Stimulated activated naive B cell treated with anti-CD40 and anti-IgM and Interleukin-4, amounts not matched to agents 10 μg/mL and 1 μg/mL and 100 μg/mL, for 72 hours (primary cell): Measurements from ENCODE around the gene CDC14B.
"Not testable (repeated sequence)": the region's sequence is repeated elsewhere in the genome, so short reads cannot be mapped to it uniquely, and the experiment has no call there.

Source experiments
- ATAC-seq, 2 donors: fragments of 150-1000 bp; cut with Tn5 transposase; replicated peaks; 2 replicates each; pipeline ENCODE4 v1.10.0; 2021; ENCODE audit warnings: moderate library complexity in 1 of 2
- DNase-seq: peaks from one replicate; pipeline ENCODE4 v3.0.0; 2021
- H3K27ac Mint-ChIP-seq: one replicate; pipeline ENCODE4 v1.8.0; 2022; ENCODE audit warnings: mild to moderate bottlenecking, mixed read lengths
- H3K27me3 Mint-ChIP-seq, 2 donors: one replicate each; pipeline ENCODE4 v1.8.0; 2022; ENCODE audit warnings: mixed read lengths in 2 of 2
- H3K36me3 Mint-ChIP-seq, 2 donors: one replicate each; pipeline ENCODE4 v1.8.0; 2022; ENCODE audit warnings: mixed read lengths in 2 of 2, mild to moderate bottlenecking in 1 of 2
- H3K4me1 Mint-ChIP-seq, 2 donors: one replicate each; pipeline ENCODE4 v1.8.0; 2022; ENCODE audit warnings: mixed read lengths in 2 of 2, mild to moderate bottlenecking in 1 of 2
- H3K4me3 Mint-ChIP-seq, 2 donors: one replicate each; pipeline ENCODE4 v1.8.0; 2022; ENCODE audit warnings: mild to moderate bottlenecking in 2 of 2, mixed read lengths in 2 of 2, moderate library complexity in 1 of 2
- H3K9me3 Mint-ChIP-seq, 2 donors: one replicate each; pipeline ENCODE4 v1.8.0; 2022; ENCODE audit warnings: mixed read lengths in 2 of 2, mild to moderate bottlenecking in 1 of 2

CDC14B gene

DNA sequence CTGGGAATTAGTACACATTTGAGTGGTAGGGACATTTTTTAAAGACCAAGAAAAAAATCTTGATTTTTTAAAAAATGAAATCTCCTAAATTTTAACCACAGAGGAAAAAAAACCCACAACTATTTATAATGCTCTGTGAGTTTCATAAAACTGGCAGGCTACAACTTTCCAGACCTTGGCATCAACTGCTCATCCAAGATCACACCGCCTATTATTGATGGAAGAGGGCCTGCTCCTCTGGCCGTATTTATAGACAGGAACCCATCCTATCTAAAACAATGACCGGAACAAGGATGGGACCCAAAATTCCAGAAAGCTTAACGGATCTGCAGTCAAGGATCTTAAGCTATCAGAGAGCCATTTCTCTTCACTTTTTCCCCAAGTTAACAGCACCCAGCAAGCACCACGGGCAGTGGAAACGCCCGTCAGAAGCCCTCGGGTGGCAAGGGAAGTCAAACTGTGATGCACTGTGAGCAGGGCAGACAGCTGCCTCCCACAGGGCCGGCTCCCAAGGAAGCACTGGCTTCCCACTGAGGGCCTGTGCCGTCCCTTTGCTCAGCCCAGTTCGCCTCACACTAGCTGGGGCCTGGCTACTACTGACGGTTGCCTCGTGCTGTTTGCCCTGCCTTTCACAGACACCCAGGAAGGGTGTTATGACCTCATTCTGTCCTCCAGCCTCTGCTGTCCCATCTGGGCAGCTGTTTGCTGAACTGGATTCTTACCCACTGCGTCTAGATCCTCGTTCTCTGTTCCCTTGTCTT, 62.8 kb downstream of the CDC14B start:
- DNase-seq = no peak
- H3K9me3 Mint-ChIP-seq = no peaks in the 10 kb centered on the region

GRCh38 chr9:96555567-96556386, 63.9 kb downstream of the CDC14B start:
- Mint-ChIP-seq H3K36me3 (peaks cover 0 to 4% of the 10 kb centered on the region in 2 donors), H3K4me3 (no peak overlapping the region), H3K9me3 (no peaks in the 10 kb centered on the region), H3K27ac (no peak overlapping the region), H3K4me1 (peaks cover 13 to 20% of the 10 kb centered on the region in 2 donors), H3K27me3 (peaks cover 0 to 6% of the 10 kb centered on the region in 2 donors)
- DNase-seq (no peak), ATAC-seq (no peak)

More for the DNA sequence above, 62.8 kb downstream of the CDC14B start:
- no peak for ATAC-seq
- Mint-ChIP-seq H3K36me3 (peaks cover 0 to 4% of the 10 kb centered on the region in 2 donors), H3K4me1 (peaks cover 13 to 20% of the 10 kb centered on the region in 2 donors), H3K27ac (peak overlapping the region; percentile 37), H3K27me3 (peaks cover 0 to 6% of the 10 kb centered on the region in 2 donors), H3K4me3 (no peak overlapping the region)

DNA sequence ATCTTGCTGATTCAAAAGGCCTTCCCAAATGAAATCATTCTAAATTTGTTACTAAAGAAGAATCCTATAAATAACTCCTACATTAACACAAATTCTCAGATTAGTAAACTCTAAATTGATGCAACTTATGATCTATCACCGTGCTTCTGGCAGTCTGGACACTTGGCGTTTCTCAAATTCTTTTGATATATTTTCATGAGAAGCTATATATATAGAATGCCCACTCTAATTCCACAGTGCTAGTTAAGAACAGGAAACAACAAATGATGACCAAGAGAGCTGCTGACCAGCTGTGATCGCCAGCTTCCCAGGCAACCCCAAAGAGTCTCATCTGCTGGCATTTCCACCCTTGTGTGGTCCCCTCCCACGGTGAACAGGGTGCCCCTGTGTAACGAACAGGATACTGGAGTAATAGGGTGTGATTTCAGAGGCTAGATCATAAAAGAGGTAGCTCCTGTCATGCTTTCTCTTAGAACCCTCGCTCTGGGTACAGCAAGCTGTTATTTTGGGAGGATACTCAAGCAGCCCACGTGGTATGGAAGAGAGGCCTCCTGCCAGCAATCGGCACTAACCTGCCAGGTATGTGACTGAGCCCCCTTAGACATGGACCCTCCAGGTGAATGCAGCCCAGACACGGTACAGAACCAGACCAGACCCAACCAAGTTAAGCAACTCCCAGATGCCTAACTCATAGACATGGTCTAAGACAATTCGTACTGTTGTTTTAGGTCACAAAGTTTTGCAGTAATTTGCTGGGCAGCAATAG, 64.7 kb downstream of the CDC14B start:
- H3K36me3 Mint-ChIP-seq = peaks cover 0 to 4% of the 10 kb centered on the region in 2 donors
- peak in 1 of 2 donors; percentile 45 for ATAC-seq
- H3K9me3 Mint-ChIP-seq = no peaks in the 10 kb centered on the region
- H3K4me1 Mint-ChIP-seq = peaks cover 13 to 20% of the 10 kb centered on the region in 2 donors
- no peak overlapping the region for H3K27ac Mint-ChIP-seq
- no peak overlapping the region for H3K4me3 Mint-ChIP-seq
- peaks cover 0 to 6% of the 10 kb centered on the region in 2 donors for H3K27me3 Mint-ChIP-seq
- DNase-seq = no peak

- DNase-seq (no peak), ATAC-seq (no peak)
- H3K27ac Mint-ChIP-seq = no peak overlapping the region
- peaks cover 13 to 20% of the 10 kb centered on the region in 2 donors for H3K4me1 Mint-ChIP-seq
- H3K27me3 Mint-ChIP-seq = peaks cover 0 to 2% of the 10 kb centered on the region in 2 donors
- no peak overlapping the region for H3K4me3 Mint-ChIP-seq
- H3K9me3 Mint-ChIP-seq = no peaks in the 10 kb centered on the region
- H3K36me3 Mint-ChIP-seq = peaks cover 0 to 4% of the 10 kb centered on the region in 2 donors
These were observed 65.3 kb downstream of the CDC14B start for GRCh38 chr9:96554326-96554725.

GRCh38 chr9:96553070-96553469, 66.6 kb downstream of the CDC14B start:
- Mint-ChIP-seq H3K9me3 (no peaks in the 10 kb centered on the region), H3K27ac (peak overlapping the region; percentile 56), H3K36me3 (peaks cover 0 to 3% of the 10 kb centered on the region in 2 donors), H3K4me1 (peaks cover 13 to 20% of the 10 kb centered on the region in 2 donors), H3K27me3 (no peaks in the 10 kb centered on the region), H3K4me3 (no peak overlapping the region)
- DNase-seq (no peak), ATAC-seq (no peak)

DNA sequence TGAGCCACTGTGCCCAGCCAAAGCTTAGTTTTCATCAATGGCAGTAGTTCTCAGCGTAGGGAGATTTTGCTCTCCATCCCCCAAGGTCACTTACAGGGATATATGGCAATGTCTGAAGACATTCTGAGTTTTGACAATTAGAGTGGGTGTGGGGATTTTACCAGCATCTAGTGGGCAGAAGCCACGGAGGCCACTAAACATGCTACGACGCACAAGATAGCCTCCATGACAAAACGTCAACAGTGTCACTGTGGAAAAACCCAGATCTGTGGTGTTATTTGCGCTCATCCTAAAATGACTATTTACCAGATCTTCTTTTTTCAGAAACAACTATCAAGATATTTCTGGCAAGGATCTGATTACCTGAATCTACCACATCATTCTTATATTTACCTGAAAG, 68.2 kb downstream of the CDC14B start:
- ATAC-seq = peak in 1 of 2 donors; percentile 33
- peaks cover 13 to 20% of the 10 kb centered on the region in 2 donors for H3K4me1 Mint-ChIP-seq
- no peak for DNase-seq
- no peak overlapping the region for H3K4me3 Mint-ChIP-seq
- no peaks in the 10 kb centered on the region for H3K36me3 Mint-ChIP-seq
- H3K27ac Mint-ChIP-seq = no peak overlapping the region
- no peaks in the 10 kb centered on the region for H3K9me3 Mint-ChIP-seq
- no peaks in the 10 kb centered on the region for H3K27me3 Mint-ChIP-seq

GRCh38 chr9:96550659-96551058, 69.0 kb downstream of the CDC14B start:
- no peak overlapping the region for H3K27ac Mint-ChIP-seq

GRCh38 chr9:96543131-96543530, 76.5 kb downstream of the CDC14B start:
- not testable (repeated sequence) for H3K4me3 Mint-ChIP-seq, ATAC-seq, DNase-seq, H3K27me3 Mint-ChIP-seq, H3K27ac Mint-ChIP-seq, H3K36me3 Mint-ChIP-seq, H3K9me3 Mint-ChIP-seq, H3K4me1 Mint-ChIP-seq

More at GRCh38 chr9:96550659-96551058, 69.0 kb downstream of the CDC14B start:
- ATAC-seq (no peak), DNase-seq (no peak)
- Mint-ChIP-seq H3K4me1 (peaks cover 12 to 17% of the 10 kb centered on the region in 2 donors), H3K4me3 (no peak overlapping the region), H3K36me3 (peaks cover under 1 to 6% of the 10 kb centered on the region in 2 donors), H3K27me3 (peaks cover 4 to 6% of the 10 kb centered on the region in 2 donors), H3K9me3 (no peaks in the 10 kb centered on the region)

- Mint-ChIP-seq H3K4me3 (no peak overlapping the region), H3K36me3 (peaks cover 2 to 3% of the 10 kb centered on the region in 2 donors), H3K4me1 (no peaks in the 10 kb centered on the region), H3K9me3 (no peaks in the 10 kb centered on the region), H3K27ac (no peak overlapping the region), H3K27me3 (no peaks in the 10 kb centered on the region)
- no peak for DNase-seq
- ATAC-seq = no peak
These were observed 79.5 kb downstream of the CDC14B start for GRCh38 chr9:96540106-96540505.

DNA sequence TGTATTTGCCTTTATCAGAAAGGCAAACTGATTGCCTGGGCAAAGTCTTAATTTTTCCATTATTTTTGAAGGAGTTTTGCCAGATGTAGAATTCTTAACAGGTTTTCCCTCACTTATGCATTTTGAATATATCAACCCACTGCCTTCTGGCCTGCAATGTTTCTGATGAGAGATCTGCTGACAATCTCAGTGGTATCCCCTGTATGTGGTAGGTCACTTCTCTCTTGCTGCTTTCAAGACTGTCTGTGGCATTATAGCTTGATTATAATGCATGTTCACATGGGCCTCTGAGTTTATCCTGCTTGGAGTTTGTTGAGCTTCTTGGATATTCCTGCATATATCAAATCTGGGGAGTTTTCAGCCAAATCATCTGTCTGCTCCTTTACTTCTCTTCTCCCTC, 87.5 kb downstream of the CDC14B start:
- DNase-seq = no peak

DNA sequence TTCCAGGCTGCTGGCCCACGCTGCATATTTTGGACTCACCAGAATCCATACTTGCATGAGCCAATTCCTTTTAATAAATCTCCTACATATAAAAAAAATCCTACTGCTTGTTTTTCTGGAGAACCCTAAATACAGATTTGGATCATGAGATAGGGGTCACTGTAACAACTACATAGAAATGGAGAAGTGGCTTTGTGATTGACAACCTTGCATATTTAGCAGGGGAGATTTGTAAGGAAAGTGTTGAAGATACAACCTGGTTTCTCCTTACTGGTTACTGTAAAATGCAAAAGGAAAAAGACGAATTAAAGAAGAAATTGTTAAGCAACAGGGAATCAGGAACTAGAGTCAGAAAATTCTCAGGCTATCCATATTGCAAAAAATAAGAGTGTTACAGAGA, 94.9 kb downstream of the CDC14B start:
- ATAC-seq = no peak

More for the DNA sequence above, 87.5 kb downstream of the CDC14B start:
- no peak overlapping the region for H3K27ac Mint-ChIP-seq
- H3K9me3 Mint-ChIP-seq = peaks cover 0 to 7% of the 10 kb centered on the region in 2 donors
- H3K27me3 Mint-ChIP-seq = peaks cover 0 to 4% of the 10 kb centered on the region in 2 donors
- H3K36me3 Mint-ChIP-seq = peaks cover 17% of the 10 kb centered on the region in 2 donors
- no peaks in the 10 kb centered on the region for H3K4me1 Mint-ChIP-seq
- no peak for ATAC-seq
- H3K4me3 Mint-ChIP-seq = no peak overlapping the region

GRCh38 chr9:96524045-96524444, 95.6 kb downstream of the CDC14B start:
- H3K9me3 Mint-ChIP-seq = peaks cover 1 to 3% of the 10 kb centered on the region in 2 donors
- H3K4me3 Mint-ChIP-seq = no peak overlapping the region
- H3K4me1 Mint-ChIP-seq = no peaks in the 10 kb centered on the region
- H3K36me3 Mint-ChIP-seq = peaks cover 3 to 6% of the 10 kb centered on the region in 2 donors
- no peak overlapping the region for H3K27ac Mint-ChIP-seq
- ATAC-seq = no peak
- no peaks in the 10 kb centered on the region for H3K27me3 Mint-ChIP-seq
- no peak for DNase-seq

More for the DNA sequence above, 94.9 kb downstream of the CDC14B start:
- Mint-ChIP-seq H3K4me3 (no peak overlapping the region), H3K4me1 (no peaks in the 10 kb centered on the region), H3K9me3 (peaks cover 1 to 3% of the 10 kb centered on the region in 2 donors), H3K36me3 (peaks cover 3 to 6% of the 10 kb centered on the region in 2 donors), H3K27ac (no peak overlapping the region), H3K27me3 (no peaks in the 10 kb centered on the region)
- DNase-seq = no peak

- H3K36me3 Mint-ChIP-seq = peaks cover 3 to 6% of the 10 kb centered on the region in 2 donors
These were observed 96.3 kb downstream of the CDC14B start for GRCh38 chr9:96523374-96523773.

GRCh38 chr9:96522366-96522765, 97.3 kb downstream of the CDC14B start:
- H3K36me3 Mint-ChIP-seq = peaks cover 0 to 4% of the 10 kb centered on the region in 2 donors
- no peaks in the 10 kb centered on the region for H3K4me1 Mint-ChIP-seq
- ATAC-seq (no peak), DNase-seq (no peak)
- H3K4me3 Mint-ChIP-seq = no peak overlapping the region
- peaks cover 1 to 3% of the 10 kb centered on the region in 2 donors for H3K9me3 Mint-ChIP-seq
- no peaks in the 10 kb centered on the region for H3K27me3 Mint-ChIP-seq
- no peak overlapping the region for H3K27ac Mint-ChIP-seq

More at GRCh38 chr9:96523374-96523773, 96.3 kb downstream of the CDC14B start:
- Mint-ChIP-seq H3K27me3 (no peaks in the 10 kb centered on the region), H3K4me1 (no peaks in the 10 kb centered on the region), H3K4me3 (no peak overlapping the region), H3K9me3 (peaks cover 1 to 3% of the 10 kb centered on the region in 2 donors), H3K27ac (no peak overlapping the region)
- ATAC-seq (no peak), DNase-seq (no peak)
